Measurements from ENCODE around the gene EFCAB8.
"Not testable (repeated sequence)": the region's sequence is repeated elsewhere in the genome, so short reads cannot be mapped to it uniquely, and the experiment has no call there.

EFCAB8 gene

DNA sequence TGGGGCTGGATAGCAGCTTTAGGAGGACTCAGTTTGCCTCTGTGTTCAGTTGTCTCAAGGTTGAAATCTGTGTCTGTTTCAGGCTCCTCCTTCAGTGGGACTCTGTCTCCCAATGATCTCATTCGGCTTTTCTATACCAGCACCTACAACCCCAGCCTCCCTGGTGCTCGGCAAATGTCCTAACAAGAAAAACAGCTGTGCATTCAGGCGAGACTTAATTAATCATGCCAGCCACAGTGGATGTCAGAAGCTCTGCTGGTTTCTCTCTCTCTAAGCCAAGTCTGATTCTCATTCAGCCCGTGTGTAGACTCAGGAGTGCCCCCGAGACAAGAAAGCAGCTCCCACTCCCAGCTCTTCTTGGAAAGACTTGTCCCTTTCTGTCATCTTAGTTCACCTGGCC is 98.7 kb downstream of the EFCAB8 start:
- in situ Hi-C loops (cut with MboI; ENCODE audit: low sequenced_read_pairs, unreplicated experiment): no loop called here
- DNase-seq (ENCODE audit: low spot score): no peak
- TF ChIP-seq, protein P1, sequence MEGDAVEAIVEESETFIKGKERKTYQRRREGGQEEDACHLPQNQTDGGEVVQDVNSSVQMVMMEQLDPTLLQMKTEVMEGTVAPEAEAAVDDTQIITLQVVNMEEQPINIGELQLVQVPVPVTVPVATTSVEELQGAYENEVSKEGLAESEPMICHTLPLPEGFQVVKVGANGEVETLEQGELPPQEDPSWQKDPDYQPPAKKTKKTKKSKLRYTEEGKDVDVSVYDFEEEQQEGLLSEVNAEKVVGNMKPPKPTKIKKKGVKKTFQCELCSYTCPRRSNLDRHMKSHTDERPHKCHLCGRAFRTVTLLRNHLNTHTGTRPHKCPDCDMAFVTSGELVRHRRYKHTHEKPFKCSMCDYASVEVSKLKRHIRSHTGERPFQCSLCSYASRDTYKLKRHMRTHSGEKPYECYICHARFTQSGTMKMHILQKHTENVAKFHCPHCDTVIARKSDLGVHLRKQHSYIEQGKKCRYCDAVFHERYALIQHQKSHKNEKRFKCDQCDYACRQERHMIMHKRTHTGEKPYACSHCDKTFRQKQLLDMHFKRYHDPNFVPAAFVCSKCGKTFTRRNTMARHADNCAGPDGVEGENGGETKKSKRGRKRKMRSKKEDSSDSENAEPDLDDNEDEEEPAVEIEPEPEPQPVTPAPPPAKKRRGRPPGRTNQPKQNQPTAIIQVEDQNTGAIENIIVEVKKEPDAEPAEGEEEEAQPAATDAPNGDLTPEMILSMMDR (IDR thresholded peaks at IDR 0.05; ENCODE audit: borderline replicate concordance, control extremely low read depth, extremely low read depth, insufficient read depth, missing control alignments): no peak

DNA sequence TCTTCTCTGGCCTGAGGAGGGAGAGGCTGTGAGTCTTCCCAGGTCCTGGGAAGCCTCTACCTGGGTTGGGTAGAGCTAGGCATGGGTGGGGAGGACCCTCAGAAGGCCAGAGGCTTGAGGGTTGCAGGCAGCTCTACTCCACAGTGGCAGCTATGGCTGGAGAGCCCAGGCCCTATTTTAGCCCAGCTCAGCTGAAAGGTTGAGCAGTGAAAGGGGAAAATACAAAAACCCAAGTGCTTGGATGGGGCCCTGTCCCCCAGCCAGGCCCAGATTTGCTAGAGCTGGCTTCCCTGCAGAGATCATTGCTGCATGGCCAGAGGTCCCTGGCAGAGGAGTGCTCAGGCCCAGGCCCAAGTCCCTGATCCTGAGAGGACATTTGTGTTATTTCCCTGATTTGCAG is 99.9 kb downstream of the EFCAB8 start:
- TF ChIP-seq, protein P1 (IDR thresholded peaks at IDR 0.05; ENCODE audit: borderline replicate concordance, control extremely low read depth, extremely low read depth, insufficient read depth, missing control alignments): no peak
- DNase-seq (ENCODE audit: low spot score): no peak
- in situ Hi-C loops (cut with MboI; ENCODE audit: low sequenced_read_pairs, unreplicated experiment): no loop called here

DNA sequence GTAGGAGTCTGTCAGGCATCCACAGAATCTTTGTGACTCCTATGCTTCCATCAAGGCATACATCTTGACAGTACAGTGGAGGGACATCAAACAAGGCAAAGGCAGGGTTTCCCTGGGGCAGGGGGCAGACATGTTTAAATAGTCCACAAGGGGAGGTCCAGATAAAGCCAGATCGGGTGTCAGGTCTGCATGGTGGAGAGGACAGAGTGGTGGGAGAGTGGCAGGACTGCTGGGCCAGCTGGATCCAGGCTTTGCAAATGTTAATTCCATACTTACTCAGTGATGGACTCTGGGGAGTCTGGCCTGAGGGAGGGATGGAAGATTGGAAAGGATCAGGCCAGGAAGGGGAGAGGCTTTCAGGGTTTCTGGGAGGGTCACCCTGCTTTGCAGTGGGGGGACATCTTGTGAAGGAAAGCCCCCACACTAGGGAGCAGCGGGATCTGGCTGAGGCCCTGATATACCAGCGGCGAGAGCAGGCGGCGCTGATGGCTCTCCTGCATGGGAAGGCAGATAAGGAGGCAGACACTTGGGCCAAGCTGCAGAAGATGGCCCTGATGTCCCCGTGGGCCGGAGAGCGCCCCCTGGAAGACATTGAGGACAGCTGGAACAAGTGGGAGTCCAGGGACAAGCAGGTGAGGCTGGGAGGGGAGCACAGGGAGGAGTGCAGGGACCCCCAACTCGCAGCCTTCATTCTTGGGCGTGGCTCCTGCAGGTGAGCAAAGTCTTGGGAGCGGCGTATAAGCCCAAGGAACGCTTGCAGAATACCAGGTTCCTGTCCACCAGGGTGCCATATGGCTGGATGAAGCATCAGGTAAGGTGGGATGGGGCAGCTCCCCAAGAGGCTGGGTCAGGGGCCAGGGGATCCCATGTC is 100.9 kb downstream of the EFCAB8 start:
- in situ Hi-C loops (cut with MboI; ENCODE audit: low sequenced_read_pairs, unreplicated experiment): no loop called here
- DNase-seq (ENCODE audit: low spot score): peak; percentile 10
- TF ChIP-seq, protein P1 (IDR thresholded peaks at IDR 0.05; ENCODE audit: borderline replicate concordance, control extremely low read depth, extremely low read depth, insufficient read depth, missing control alignments): no peak

DNA sequence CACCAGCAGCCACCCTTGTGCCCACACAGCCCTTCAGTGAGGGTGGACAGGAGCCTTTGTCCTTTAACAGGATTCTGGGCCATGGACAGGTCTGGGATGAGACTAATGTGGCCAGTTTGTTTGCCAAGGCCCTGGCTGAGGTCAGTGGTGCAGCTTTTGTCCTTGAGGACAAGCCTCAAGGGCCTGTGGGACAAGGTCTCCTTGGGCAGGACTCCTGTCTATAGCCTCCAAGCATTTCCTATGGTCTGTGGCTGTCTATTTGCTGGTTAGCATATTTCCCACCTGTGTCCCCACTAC is 101.4 kb downstream of the EFCAB8 start:
- no peak for DNase-seq (ENCODE audit: low spot score)
- TF ChIP-seq, protein P1 (IDR thresholded peaks at IDR 0.05; ENCODE audit: borderline replicate concordance, control extremely low read depth, extremely low read depth, insufficient read depth, missing control alignments): no peak
- in situ Hi-C loops (cut with MboI; ENCODE audit: low sequenced_read_pairs, unreplicated experiment): no loop called here

DNA sequence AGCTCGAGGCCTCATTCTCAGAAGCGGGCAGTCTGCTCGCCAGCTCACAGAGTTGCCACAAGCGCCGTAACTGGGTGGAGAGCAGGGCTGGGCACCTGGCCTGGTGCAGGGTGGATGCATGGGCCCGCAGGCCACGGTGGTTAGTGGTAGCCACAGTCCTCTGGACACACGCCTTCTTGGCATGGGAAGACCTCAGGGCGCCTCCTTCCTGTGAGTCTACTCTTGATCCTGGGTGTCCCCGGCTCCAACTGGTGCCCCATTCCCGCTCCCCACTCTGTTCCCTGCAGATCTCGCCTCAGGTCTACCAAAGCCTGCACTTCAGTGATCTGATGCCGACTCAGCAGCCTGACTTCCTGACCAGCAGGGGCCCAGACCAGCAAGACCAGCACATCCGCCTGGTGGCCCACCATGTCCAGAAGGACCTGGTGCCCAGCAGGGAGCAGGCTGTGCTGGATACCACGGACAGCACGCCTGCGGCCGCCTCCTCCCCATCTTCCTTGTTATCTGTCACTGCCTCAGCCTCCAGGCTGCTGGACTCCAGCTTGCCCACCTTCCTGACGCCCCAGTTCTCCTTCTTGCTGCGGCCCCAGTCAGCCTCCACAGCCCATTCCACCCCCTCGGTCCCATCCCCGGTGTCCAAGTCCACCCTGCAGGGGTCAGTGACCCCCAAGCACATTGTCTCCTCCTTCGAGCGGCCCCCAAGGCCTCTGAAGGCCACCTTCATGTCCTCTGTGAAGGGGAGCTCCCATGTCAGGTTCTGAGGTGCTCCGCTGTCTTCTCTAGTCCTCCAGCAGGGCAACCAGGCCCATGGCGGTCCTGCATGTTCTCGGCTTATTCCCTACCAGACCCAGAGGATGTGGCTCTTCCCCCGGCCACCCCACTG is 102.4 kb downstream of the EFCAB8 start:
- in situ Hi-C loops (cut with MboI; ENCODE audit: low sequenced_read_pairs, unreplicated experiment): no loop called here
- TF ChIP-seq, protein P1 (IDR thresholded peaks at IDR 0.05; ENCODE audit: borderline replicate concordance, control extremely low read depth, extremely low read depth, insufficient read depth, missing control alignments): no peak
- peak; percentile 9 for DNase-seq (ENCODE audit: low spot score)

DNA sequence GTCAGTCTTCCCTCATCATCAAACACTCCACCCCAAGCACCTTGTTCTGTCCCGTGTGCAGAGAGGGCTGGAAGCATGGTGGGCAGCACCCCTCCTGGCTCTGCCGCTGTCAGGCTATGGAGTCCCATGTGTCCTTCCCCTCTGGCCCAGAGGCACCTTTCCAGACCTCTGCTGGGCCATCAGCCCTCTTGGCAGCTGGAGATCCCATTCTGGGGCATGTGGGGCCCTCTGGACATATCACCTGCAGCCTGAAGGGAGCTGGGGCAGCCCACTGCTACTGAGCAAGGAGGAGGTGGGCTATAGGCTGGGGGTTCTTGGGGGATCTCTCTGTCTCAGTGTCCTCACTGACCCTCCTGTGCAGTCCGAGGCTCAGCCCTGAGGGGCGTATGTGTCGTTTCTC is 103.3 kb downstream of the EFCAB8 start:
- DNase-seq (ENCODE audit: low spot score): peak; percentile 12
- TF ChIP-seq, protein P1 (IDR thresholded peaks at IDR 0.05; ENCODE audit: borderline replicate concordance, control extremely low read depth, extremely low read depth, insufficient read depth, missing control alignments): no peak
- in situ Hi-C loops (cut with MboI; ENCODE audit: low sequenced_read_pairs, unreplicated experiment): no loop called here

DNA sequence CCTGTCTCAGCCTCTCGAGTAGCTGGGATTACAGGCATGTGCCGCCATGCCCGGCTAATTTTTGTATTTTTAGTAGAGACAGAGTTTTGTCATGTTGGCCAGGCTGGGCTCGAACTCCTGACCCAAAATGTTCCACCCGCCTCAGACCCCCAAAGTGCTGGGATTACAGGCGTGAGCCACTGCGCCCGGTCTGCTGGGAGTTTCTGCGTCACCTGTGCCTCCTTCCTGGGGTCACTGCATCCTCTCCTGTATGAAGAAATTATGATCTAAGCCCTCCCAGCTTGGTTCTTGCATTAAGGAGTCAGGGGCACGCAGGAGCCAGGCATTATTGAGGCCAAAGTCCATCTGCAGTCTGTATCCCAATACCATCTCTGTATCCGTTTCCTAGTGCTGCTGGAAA is 103.9 kb downstream of the EFCAB8 start:
- DNase-seq (ENCODE audit: low spot score); in situ Hi-C loops (cut with MboI; ENCODE audit: low sequenced_read_pairs, unreplicated experiment): not testable (repeated sequence)
